Muscle layer of duodenum (tissue), 2 donors: ENCODE measurements around the gene RCN1.
"Not testable (repeated sequence)": the region's sequence is repeated elsewhere in the genome, so short reads cannot be mapped to it uniquely, and the experiment has no call there.

Experiments
- H3K27ac ChIP-seq: one replicate; pipeline ENCODE4 v1.7.0; 2013; ENCODE audit warnings: mild to moderate bottlenecking, low read length
- H3K27me3 ChIP-seq: one replicate; pipeline ENCODE4 v1.7.0; 2013; ENCODE audit warnings: low read depth, mild to moderate bottlenecking, control low read depth, low read length
- H3K36me3 ChIP-seq, 2 donors: one replicate each; pipeline ENCODE4 v1.7.0; 2013; ENCODE audit warnings: low read length in 2 of 2, control low read depth in 1 of 2, mild to moderate bottlenecking in 1 of 2; ENCODE audit not compliant: insufficient read depth in 2 of 2, control insufficient read depth in 1 of 2
- H3K4me1 ChIP-seq, 2 donors: one replicate each; pipeline ENCODE4 v1.7.0; 2013; ENCODE audit warnings: low read length in 2 of 2, mild to moderate bottlenecking in 2 of 2, control low read depth in 1 of 2, moderate library complexity in 1 of 2; ENCODE audit not compliant: insufficient read depth in 2 of 2, control insufficient read depth in 1 of 2
- H3K4me3 ChIP-seq, 2 donors: one replicate each; pipeline ENCODE4 v1.7.0; 2013; ENCODE audit warnings: low read length in 2 of 2, low read depth in 1 of 2, mild to moderate bottlenecking in 1 of 2
- H3K9me3 ChIP-seq, 2 donors: one replicate each; pipeline ENCODE4 v1.7.0; 2013; ENCODE audit warnings: low read length in 2 of 2, control low read depth in 1 of 2, mild to moderate bottlenecking in 1 of 2; ENCODE audit not compliant: control insufficient read depth in 1 of 2
- donor health status: healthy.

Gene RCN1

DNA sequence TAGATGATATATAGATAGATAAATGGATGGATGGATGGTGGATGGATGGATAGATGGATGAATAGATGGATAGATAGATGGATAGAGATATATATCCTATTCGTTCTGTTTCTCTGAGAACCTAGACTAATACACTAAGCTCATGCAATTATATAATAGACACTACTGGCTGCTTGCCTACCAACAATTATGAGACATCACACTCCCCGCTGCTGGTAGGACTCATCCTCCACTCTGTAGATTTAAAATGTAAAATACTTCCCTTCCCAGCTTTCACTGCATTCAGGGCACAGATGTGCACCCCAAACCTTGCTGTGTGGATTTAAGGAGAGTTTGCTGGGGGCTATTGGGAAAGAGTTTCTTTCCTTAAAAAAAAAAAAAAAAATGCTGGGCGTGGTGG, 28.3 kb upstream of the RCN1 start:
- Histone ChIP-seq H3K36me3 (no peaks in the 10 kb centered on the region), H3K27ac (no peak overlapping the region), H3K9me3 (no peaks in the 10 kb centered on the region), H3K27me3 (no peaks in the 10 kb centered on the region), H3K4me1 (no peaks in the 10 kb centered on the region), H3K4me3 (no peak overlapping the region)

- H3K27ac ChIP-seq, H3K9me3 ChIP-seq, H3K4me3 ChIP-seq, H3K27me3 ChIP-seq, H3K36me3 ChIP-seq, H3K4me1 ChIP-seq: not testable (repeated sequence)
These were observed 27.8 kb upstream of the RCN1 start for GRCh38 chr11:32063031-32063430.

- Histone ChIP-seq H3K27ac (no peak overlapping the region), H3K36me3 (no peaks in the 10 kb centered on the region), H3K27me3 (no peaks in the 10 kb centered on the region), H3K4me3 (no peak overlapping the region), H3K4me1 (no peaks in the 10 kb centered on the region), H3K9me3 (no peaks in the 10 kb centered on the region)
These were observed 24.8 kb upstream of the RCN1 start for GRCh38 chr11:32065865-32066629.

- Histone ChIP-seq H3K27me3 (no peaks in the 10 kb centered on the region), H3K4me3 (no peak overlapping the region), H3K36me3 (no peaks in the 10 kb centered on the region), H3K27ac (no peak overlapping the region), H3K9me3 (no peaks in the 10 kb centered on the region), H3K4me1 (no peaks in the 10 kb centered on the region)
These were observed 22.6 kb upstream of the RCN1 start for GRCh38 chr11:32068134-32068870.

DNA sequence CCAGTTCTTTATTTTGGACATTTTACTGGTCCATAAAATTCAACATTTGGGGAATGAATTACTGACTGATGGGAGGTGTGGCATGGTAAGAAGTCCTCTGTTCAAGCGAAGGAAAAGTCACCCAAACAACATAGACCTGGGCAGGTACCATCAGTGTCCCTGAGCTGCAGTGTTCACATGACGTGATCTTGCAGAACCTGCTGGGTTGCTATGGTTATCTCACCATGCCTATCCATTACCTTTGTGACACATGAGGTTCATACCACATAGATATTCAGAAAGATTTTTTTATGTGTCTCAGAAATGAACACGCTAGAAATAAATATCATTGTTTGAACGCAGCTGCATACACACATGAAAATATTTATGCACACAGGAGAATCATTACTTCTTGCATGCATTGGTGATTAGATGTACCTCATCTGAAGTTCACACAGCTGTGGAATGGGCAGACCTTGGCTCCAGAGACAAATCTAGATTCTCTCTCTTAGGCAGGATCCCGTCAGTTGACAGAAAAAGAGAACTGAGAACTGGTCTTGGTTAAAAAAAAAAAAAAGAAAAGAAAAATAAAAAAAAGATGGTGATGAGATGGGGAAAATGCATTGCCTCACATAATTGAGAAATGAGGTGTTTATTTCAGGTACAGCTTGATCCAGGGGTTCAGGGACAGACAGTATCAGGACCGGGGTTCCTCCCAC, 21.4 kb upstream of the RCN1 start:
- H3K27me3 ChIP-seq: no peaks in the 10 kb centered on the region
- no peaks in the 10 kb centered on the region for H3K36me3 ChIP-seq
- no peak overlapping the region for H3K4me3 ChIP-seq
- H3K4me1 ChIP-seq: no peaks in the 10 kb centered on the region
- H3K27ac ChIP-seq: no peak overlapping the region
- no peaks in the 10 kb centered on the region for H3K9me3 ChIP-seq

DNA sequence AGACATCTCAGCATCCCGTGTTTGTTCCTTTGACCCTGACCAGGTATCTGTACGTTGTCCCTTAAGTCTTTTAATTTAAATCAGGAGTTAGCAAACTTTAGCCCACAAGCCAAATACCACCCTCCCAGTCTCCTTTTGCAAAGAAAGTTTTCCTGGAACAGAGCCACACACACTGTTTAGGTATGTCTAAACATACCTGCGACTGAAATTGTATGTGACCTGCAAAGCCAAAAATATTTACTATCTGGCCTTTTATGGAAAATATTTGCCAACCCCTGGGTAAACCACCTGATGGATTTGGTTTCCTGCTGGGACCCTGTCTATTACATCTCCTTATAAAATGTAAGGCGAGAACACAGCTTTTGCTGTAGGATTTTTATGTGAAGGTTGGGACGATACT, 20.2 kb upstream of the RCN1 start:
- Histone ChIP-seq H3K9me3 (no peaks in the 10 kb centered on the region), H3K4me1 (no peaks in the 10 kb centered on the region), H3K4me3 (no peak overlapping the region), H3K36me3 (no peaks in the 10 kb centered on the region), H3K27ac (no peak overlapping the region), H3K27me3 (no peaks in the 10 kb centered on the region)

- Histone ChIP-seq H3K27ac (no peak overlapping the region), H3K36me3 (no peaks in the 10 kb centered on the region), H3K4me1 (no peaks in the 10 kb centered on the region), H3K9me3 (no peaks in the 10 kb centered on the region), H3K4me3 (no peak overlapping the region), H3K27me3 (no peaks in the 10 kb centered on the region)
These were observed 19.1 kb upstream of the RCN1 start for GRCh38 chr11:32071811-32072210.

- Histone ChIP-seq H3K4me3 (no peak overlapping the region), H3K9me3 (no peaks in the 10 kb centered on the region), H3K27ac (no peak overlapping the region), H3K4me1 (no peaks in the 10 kb centered on the region), H3K36me3 (no peaks in the 10 kb centered on the region), H3K27me3 (no peaks in the 10 kb centered on the region)
These were observed 17.8 kb upstream of the RCN1 start for GRCh38 chr11:32072872-32073643.

- H3K27ac ChIP-seq: no peak overlapping the region
- no peaks in the 10 kb centered on the region for H3K9me3 ChIP-seq
- H3K4me3 ChIP-seq: no peak overlapping the region
- no peaks in the 10 kb centered on the region for H3K4me1 ChIP-seq
- no peaks in the 10 kb centered on the region for H3K27me3 ChIP-seq
- H3K36me3 ChIP-seq: no peaks in the 10 kb centered on the region
These were observed 17.2 kb upstream of the RCN1 start for GRCh38 chr11:32073644-32074026.

DNA sequence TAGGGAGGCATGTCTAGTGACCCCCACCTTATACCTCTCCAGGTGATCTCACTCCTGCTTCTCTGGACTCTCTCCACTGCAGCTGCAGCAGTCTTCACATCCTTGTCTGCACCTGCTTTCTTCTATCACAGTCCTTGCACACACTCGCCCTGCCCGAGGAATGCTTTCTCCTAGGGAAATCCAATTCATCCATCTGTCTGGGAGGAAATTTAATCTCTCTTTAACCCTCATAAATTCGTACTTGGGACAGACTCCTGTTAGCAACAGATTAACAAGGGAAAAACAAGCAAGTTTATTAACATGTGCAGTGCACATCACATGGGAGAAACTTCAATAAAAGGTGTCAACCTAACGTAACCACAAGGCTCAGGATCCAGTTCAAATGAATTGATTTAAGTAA, 11.3 kb upstream of the RCN1 start:
- no peak overlapping the region for H3K27ac ChIP-seq
- no peaks in the 10 kb centered on the region for H3K4me1 ChIP-seq

GRCh38 chr11:32080361-32080980, 10.4 kb upstream of the RCN1 start:
- no peaks in the 10 kb centered on the region for H3K36me3 ChIP-seq
- no peaks in the 10 kb centered on the region for H3K4me1 ChIP-seq
- no peak overlapping the region for H3K4me3 ChIP-seq
- no peaks in the 10 kb centered on the region for H3K27me3 ChIP-seq
- H3K27ac ChIP-seq: no peak overlapping the region
- H3K9me3 ChIP-seq: no peaks in the 10 kb centered on the region

More for the DNA sequence above, 11.3 kb upstream of the RCN1 start:
- Histone ChIP-seq H3K27me3 (no peaks in the 10 kb centered on the region), H3K36me3 (no peaks in the 10 kb centered on the region), H3K4me3 (no peak overlapping the region), H3K9me3 (no peaks in the 10 kb centered on the region)
